Sigmoid colon (tissue), 4 donors: ENCODE data around the gene ANO6.

Experiments used
- CTCF ChIP-seq, 4 experiments: fragments of 450-650 bp in 3 of 4; fragments of 200-600 bp in 1 of 4; IDR thresholded peaks; one replicate each; pipeline ENCODE4 v1.5.1; 2016 to 2019; ENCODE audit warnings: antibody characterized with exemption in 4 of 4, mild to moderate bottlenecking in 3 of 4, moderate library complexity in 2 of 4
- EP300 ChIP-seq, 4 donors: sonication (generic); formaldehyde crosslinking; IDR thresholded peaks; one replicate each; pipeline ENCODE4 v1.6.1; 2017; ENCODE audit warnings: antibody characterized with exemption in 4 of 4
- POLR2A ChIP-seq, 2 donors: fragments of 450-650 bp; IDR thresholded peaks; one replicate each; pipeline ENCODE4 v1.6.1; 2016; ENCODE audit warnings: antibody characterized with exemption in 2 of 2, mild to moderate bottlenecking in 2 of 2, moderate library complexity in 2 of 2
- POLR2AphosphoS5 ChIP-seq, 4 donors: sonication (generic); formaldehyde crosslinking; IDR thresholded peaks; one replicate each; pipeline ENCODE4 v1.6.1; 2017; ENCODE audit warnings: antibody characterized with exemption in 4 of 4

DNA sequence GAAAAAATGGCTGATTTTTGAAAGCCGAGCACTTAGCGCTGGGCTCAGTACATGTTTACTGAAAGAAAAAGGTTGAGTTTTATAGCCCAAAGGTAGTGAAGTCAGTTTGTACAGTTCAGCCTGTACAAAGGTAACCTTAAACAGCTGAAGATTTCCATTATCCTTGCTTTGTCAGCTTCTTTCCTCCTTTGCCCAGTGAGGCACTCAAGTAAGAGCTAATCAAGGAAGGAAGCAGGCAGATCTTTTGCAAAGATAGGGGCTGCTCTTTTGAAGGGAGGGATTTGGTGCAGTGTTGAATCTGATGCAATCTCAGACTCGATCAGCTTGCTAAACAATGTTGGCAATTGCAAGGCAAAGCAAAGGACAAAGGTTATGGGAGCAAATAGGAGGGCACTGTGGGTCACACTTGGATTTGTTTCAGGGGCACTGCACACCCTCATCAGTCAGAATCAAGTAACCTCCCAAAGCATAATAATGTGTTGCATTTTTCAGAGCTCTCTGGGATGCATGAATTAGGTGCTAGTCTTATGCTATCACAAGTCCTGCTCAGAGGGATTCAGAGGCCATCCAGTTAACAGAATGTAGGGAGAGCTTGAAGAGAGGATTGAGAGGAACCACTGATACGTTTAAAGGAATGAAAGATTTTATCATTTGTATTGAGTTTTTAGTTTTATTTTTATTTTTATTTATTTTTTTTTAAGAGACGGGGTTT lies 44.4 kb downstream of the ANO6 start:
- no peak for TF ChIP-seq POLR2A (IDR thresholded peaks at IDR 0.05)
- TF ChIP-seq CTCF (IDR thresholded peaks at IDR 0.05), result no peak
- no peak for TF ChIP-seq EP300 (IDR thresholded peaks at IDR 0.05)
- no peak for TF ChIP-seq POLR2AphosphoS5 (IDR thresholded peaks at IDR 0.05)
